Vagina (tissue), 2 donors: ENCODE results near the gene ACTN4.

Experiments used
- POLR2A ChIP-seq, 2 donors: fragments of 450-650 bp; IDR thresholded peaks; one replicate each; pipeline ENCODE4 v1.6.1; 2017; ENCODE audit warnings: antibody characterized with exemption in 2 of 2, mild to moderate bottlenecking in 2 of 2, moderate library complexity in 2 of 2
- POLR2AphosphoS5 ChIP-seq, 2 donors: sonication (generic); formaldehyde crosslinking; IDR thresholded peaks; one replicate each; pipeline ENCODE4 v1.9.0; 2017; ENCODE audit warnings: antibody characterized with exemption in 2 of 2, mild to moderate bottlenecking in 2 of 2, low read depth in 1 of 2; ENCODE audit not compliant: insufficient read depth in 1 of 2
- TF ChIP-seq, protein P1 (sequence below), 3 experiments: fragments of 450-650 bp in 2 of 3; fragments of 200-600 bp in 1 of 3; sonication (generic) in 1 of 3; IDR thresholded peaks; one replicate each; pipeline ENCODE4 v1.5.1; 2017 to 2019; ENCODE audit warnings: antibody characterized with exemption in 3 of 3, mild to moderate bottlenecking in 2 of 3, moderate library complexity in 2 of 3

DNA sequence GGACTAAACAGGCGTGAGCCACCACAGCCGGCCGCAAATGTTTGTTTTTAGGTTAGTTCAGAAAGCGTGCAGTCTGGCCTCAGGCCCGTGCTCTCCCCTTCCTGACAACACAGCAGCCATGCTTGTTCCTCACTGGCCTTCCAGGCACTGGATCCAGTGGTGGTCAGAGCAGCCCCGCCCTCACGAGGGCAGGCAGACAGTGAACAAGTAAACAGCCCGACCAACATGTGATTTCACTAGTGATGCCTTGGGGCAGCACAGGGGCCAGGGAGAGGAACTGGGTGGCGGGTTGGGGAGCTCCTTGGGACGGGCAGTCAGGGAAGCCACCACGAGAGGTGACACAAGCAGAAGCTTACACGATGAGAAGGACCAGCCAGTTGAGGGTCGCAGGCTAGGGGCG lies 56.1 kb downstream of the ACTN4 start:
- TF ChIP-seq, protein P1, sequence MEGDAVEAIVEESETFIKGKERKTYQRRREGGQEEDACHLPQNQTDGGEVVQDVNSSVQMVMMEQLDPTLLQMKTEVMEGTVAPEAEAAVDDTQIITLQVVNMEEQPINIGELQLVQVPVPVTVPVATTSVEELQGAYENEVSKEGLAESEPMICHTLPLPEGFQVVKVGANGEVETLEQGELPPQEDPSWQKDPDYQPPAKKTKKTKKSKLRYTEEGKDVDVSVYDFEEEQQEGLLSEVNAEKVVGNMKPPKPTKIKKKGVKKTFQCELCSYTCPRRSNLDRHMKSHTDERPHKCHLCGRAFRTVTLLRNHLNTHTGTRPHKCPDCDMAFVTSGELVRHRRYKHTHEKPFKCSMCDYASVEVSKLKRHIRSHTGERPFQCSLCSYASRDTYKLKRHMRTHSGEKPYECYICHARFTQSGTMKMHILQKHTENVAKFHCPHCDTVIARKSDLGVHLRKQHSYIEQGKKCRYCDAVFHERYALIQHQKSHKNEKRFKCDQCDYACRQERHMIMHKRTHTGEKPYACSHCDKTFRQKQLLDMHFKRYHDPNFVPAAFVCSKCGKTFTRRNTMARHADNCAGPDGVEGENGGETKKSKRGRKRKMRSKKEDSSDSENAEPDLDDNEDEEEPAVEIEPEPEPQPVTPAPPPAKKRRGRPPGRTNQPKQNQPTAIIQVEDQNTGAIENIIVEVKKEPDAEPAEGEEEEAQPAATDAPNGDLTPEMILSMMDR (IDR thresholded peaks at IDR 0.05), result no peak
- no peak for TF ChIP-seq POLR2A (IDR thresholded peaks at IDR 0.05)
- peak in 1 of 2 donors; percentile 19 for TF ChIP-seq POLR2AphosphoS5 (IDR thresholded peaks at IDR 0.05; ENCODE audit: insufficient read depth in 1 of 2, low read depth in 1 of 2)
